ENCODE data around the gene CNIH1. TPM values are rescaled to one million over a fixed set of nuclear protein-coding genes. Genes with fewer than 3 reads are reported as not detected.
"Not testable (repeated sequence)": the region's sequence is repeated elsewhere in the genome, so short reads cannot be mapped to it uniquely, and the experiment has no call there.

The CNIH1 gene
- total RNA-seq, 2 donors from 2014 or later: 117 to 125 TPM

DNA sequence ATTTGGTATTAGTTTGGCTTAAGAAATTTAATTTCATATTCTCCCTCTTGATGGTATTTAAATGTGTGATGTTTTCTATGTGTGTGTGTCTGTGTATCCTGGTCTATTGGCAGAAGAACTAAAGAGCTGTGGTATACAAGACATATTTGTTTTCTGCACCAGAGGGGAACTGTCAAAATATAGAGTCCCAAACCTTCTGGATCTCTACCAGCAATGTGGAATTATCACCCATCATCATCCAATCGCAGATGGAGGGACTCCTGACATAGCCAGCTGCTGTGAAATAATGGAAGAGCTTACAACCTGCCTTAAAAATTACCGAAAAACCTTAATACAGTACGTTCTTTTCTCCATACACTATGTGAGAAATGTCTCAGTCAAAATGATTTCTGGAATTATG is 29.8 kb downstream of the CNIH1 start:
- no peak for DNase-seq
- Histone ChIP-seq H3K36me3 (no peaks in the 10 kb centered on the region), H3K9ac (ENCODE audit: low read depth in 2 of 2, low read length in 2 of 2) (no peak overlapping the region), H3K4me1 (no peaks in the 10 kb centered on the region), H3K27ac (no peak overlapping the region), H3K9me3 (no peaks in the 10 kb centered on the region), H3K27me3 (no peaks in the 10 kb centered on the region), H3K4me3 (no peak overlapping the region)
- intact Hi-C loops (cut with DNase I): loop anchor here (10.0 kb wide), 1 partner anchor 47 kb away; no protein-coding TSS in a partner anchor
- TF ChIP-seq, protein P1, sequence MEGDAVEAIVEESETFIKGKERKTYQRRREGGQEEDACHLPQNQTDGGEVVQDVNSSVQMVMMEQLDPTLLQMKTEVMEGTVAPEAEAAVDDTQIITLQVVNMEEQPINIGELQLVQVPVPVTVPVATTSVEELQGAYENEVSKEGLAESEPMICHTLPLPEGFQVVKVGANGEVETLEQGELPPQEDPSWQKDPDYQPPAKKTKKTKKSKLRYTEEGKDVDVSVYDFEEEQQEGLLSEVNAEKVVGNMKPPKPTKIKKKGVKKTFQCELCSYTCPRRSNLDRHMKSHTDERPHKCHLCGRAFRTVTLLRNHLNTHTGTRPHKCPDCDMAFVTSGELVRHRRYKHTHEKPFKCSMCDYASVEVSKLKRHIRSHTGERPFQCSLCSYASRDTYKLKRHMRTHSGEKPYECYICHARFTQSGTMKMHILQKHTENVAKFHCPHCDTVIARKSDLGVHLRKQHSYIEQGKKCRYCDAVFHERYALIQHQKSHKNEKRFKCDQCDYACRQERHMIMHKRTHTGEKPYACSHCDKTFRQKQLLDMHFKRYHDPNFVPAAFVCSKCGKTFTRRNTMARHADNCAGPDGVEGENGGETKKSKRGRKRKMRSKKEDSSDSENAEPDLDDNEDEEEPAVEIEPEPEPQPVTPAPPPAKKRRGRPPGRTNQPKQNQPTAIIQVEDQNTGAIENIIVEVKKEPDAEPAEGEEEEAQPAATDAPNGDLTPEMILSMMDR (IDR thresholded peaks at IDR 0.05): no peak

DNA sequence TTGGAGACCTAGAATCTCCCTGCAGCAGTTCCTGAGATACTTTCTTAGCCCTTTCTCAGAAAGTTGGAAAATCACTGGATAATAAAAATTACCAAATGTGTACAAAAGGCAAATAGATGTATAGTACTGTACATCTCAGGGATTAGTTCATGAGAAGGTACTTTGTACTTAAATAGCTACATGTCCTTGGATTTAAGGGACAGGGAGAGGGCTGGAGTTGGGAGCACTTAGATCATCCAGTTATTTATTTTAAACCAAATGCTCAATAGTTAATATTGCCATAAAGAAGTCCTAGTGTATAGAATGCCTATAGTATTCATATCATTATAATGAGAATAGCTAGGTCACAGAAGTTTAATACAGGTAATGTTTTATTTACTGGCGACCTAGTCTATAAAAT is 31.0 kb downstream of the CNIH1 start:
- no peaks in the 10 kb centered on the region for H3K9me3 ChIP-seq
- H3K36me3 ChIP-seq: no peaks in the 10 kb centered on the region
- H3K4me3 ChIP-seq: no peak overlapping the region
- DNase-seq: no peak
- no peaks in the 10 kb centered on the region for H3K4me1 ChIP-seq
- H3K27ac ChIP-seq: no peak overlapping the region
- TF ChIP-seq, protein P1 (IDR thresholded peaks at IDR 0.05): no peak
- H3K9ac ChIP-seq (ENCODE audit: low read depth in 2 of 2, low read length in 2 of 2): no peak overlapping the region
- intact Hi-C loops (cut with DNase I): loop anchor here (10.0 kb wide), 1 partner anchor 45 kb away; no protein-coding TSS in a partner anchor
- H3K27me3 ChIP-seq: no peaks in the 10 kb centered on the region

DNA sequence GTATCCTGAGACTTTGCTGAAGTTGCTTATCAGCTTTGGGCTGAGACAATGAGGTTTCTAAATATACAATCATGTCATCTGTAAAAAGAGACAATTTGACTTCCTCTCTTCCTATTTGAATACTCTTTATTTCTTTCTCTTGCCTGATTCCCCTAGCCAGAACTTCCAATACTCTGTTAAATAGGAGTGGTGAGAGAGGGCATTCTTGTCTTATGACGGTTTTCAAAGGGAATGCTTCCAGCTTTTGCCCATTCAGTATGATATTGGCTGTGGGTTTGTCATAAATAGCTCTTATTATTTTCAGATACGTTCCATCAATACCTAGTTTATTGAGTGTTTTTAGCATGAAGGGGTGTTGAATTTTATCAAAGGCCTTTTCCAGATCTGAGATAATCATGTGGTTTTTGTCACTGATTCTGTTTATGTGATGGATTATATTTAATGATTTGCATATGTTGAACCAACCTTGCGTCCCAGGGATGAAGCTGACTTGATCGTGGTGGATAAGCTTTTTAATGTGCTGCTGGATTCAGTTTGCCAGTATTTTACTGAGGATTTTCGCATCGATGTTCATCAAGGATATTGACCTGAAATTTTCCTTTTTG is 37.7 kb downstream of the CNIH1 start:
- H3K4me1 ChIP-seq; H3K9me3 ChIP-seq; DNase-seq; intact Hi-C loops (cut with DNase I); H3K27ac ChIP-seq; H3K9ac ChIP-seq (ENCODE audit: low read depth in 2 of 2, low read length in 2 of 2); H3K4me3 ChIP-seq; H3K36me3 ChIP-seq; H3K27me3 ChIP-seq: not testable (repeated sequence)

DNA sequence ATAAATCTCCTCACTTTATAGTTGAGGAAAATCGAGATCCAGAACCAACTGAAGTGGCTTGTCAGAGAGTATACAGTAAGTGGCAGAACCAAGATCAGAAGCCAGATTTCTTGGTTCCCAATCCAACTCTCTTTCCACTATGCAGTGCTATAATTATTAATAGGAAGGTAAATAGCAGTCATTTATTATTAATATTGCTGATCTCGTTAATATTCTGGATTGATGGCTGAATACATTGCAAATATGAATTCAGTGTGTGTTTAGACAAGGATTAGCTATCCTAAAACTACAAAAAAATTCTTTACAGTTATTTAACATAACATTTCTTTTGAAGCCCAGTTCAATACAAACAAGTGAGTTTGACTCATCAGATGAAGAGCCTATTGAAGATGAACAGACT is 41.6 kb downstream of the CNIH1 start:
- no peak overlapping the region for H3K27ac ChIP-seq
- H3K9me3 ChIP-seq: no peaks in the 10 kb centered on the region
- no peaks in the 10 kb centered on the region for H3K36me3 ChIP-seq
- TF ChIP-seq, protein P1 (IDR thresholded peaks at IDR 0.05): no peak
- no peak overlapping the region for H3K4me3 ChIP-seq
- no peak for DNase-seq
- H3K4me1 ChIP-seq: no peaks in the 10 kb centered on the region
- intact Hi-C loops (cut with DNase I): no loop called here
- H3K9ac ChIP-seq (ENCODE audit: low read depth in 2 of 2, low read length in 2 of 2): no peak overlapping the region
- H3K27me3 ChIP-seq: no peaks in the 10 kb centered on the region

DNA sequence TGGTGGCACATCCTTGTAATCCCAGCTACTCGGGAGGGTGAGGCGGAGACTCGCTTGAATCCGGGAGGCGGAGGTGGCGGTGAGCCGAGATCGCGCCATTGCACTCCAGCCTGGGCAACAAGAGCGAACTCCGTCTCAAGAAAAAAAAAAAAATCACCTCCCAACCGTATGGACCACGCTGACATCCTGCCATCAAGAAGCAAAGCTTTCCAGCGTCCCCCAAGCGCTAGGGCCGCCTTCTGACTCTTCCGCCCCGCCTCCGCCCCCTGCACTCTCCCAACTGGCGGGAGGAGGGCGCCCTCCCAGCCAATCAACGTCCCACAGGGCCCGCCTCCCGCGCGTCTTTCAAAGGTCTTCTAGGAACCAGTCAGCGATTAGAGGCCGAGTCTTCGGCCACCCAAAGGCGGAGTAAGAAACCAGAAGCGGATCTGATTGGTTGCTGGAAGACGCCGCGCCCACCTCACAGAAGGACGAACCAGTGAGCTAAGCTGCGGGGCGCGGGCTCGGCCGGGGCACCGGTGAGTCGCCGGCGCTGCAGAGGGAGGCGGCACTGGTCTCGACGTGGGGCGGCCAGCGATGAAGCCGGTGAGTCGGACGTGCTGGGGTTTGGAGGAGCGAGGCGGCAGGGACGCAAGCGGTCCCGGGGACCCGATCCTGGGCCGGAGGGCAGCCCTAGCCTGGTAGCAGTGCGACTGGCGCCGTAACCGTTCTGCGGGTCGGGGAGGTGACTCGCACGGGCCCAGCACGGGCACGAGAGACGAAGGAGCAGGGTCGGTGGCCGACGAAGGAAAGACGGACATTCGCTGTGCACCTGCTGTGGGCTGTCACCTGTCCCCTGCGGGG is 44.5 kb downstream of the CNIH1 start, which contains the start of gene CDKN3:
Gene CDKN3 (plus strand): TSS at position 515 of the 843 bp plus-strand sequence. CDS start 62 bp downstream, at position 577.
- Histone ChIP-seq H3K27me3 (no peaks in the 10 kb centered on the region), H3K36me3 (no peaks in the 10 kb centered on the region), H3K9me3 (no peaks in the 10 kb centered on the region), H3K4me1 (no peaks in the 10 kb centered on the region), H3K9ac (ENCODE audit: low read depth in 2 of 2, low read length in 2 of 2) (peak within 1 kb of the TSS; percentile 84 to 94), H3K27ac (no peak within 1 kb of the TSS), H3K4me3 (peak within 1 kb of the TSS; percentile 85)
- peak; percentile 99 for DNase-seq
- TF ChIP-seq, protein P1 (IDR thresholded peaks at IDR 0.05): peak; percentile 63
- intact Hi-C loops (cut with DNase I): no loop called here

DNA sequence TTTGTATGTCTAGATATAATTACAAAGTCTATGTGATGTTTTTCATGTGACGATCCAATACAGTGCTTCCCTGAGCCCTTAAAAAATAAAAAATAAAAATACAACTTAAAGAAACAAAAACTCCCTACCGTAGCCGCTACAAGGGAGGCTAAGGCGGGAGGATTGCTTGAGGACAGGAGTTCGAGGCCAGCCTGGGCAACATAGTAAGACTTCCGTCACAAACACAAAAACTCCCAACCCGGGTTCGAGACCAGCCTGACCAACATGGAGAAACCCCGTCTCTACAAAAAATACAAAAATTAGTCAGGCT is 45.0 kb downstream of the CNIH1 start:
- H3K9ac ChIP-seq (ENCODE audit: low read depth in 2 of 2, low read length in 2 of 2): peak overlapping the region; percentile 50 to 61
- no peaks in the 10 kb centered on the region for H3K36me3 ChIP-seq
- no peaks in the 10 kb centered on the region for H3K27me3 ChIP-seq
- no peak overlapping the region for H3K27ac ChIP-seq
- peak overlapping the region; percentile 85 for H3K4me3 ChIP-seq
- TF ChIP-seq, protein P1 (IDR thresholded peaks at IDR 0.05): no peak
- H3K4me1 ChIP-seq: no peaks in the 10 kb centered on the region
- intact Hi-C loops (cut with DNase I): no loop called here
- H3K9me3 ChIP-seq: no peaks in the 10 kb centered on the region
- DNase-seq: no peak

All from colonic mucosa (tissue), 4 donors.